Transverse colon (tissue), 4 donors: ENCODE results near the gene TUBB4A. TPM values are rescaled to one million over a fixed set of nuclear protein-coding genes. Genes with fewer than 3 reads are reported as not detected.

Source experiments
- DNase-seq: peaks from one replicate; pipeline ENCODE4 v3.0.0-alpha.2; 2019
- H3K27ac ChIP-seq, 4 donors: fragments of 200-600 bp; sonication (generic); 2 replicates each; pipeline ENCODE4 v1.5.1; 2016 to 2018; ENCODE audit warnings: inconsistent platforms in 4 of 4
- H3K27me3 ChIP-seq: fragments of 200-600 bp; sonication (generic); 2 replicates; pipeline ENCODE4 v1.5.1; 2017; ENCODE audit warnings: inconsistent platforms
- H3K36me3 ChIP-seq, 4 donors: fragments of 200-600 bp; sonication (generic); 2 replicates each; pipeline ENCODE4 v1.5.1; 2017 to 2019; ENCODE audit warnings: inconsistent platforms in 4 of 4
- H3K4me1 ChIP-seq, 4 donors: fragments of 200-600 bp; sonication (generic); 2 replicates each; pipeline ENCODE4 v1.5.1; 2017 to 2020; ENCODE audit warnings: inconsistent platforms in 4 of 4
- H3K4me3 ChIP-seq, 4 donors: fragments of 200-600 bp; sonication (generic); 1 replicate in 1 of 4; 2 replicates in 3 of 4; pipeline versions ENCODE4 v1.5.1 to v1.6.1; 2017 to 2019; ENCODE audit warnings: inconsistent platforms in 4 of 4
- H3K9me3 ChIP-seq, 2 donors: fragments of 200-600 bp; sonication (generic); 2 replicates each; pipeline ENCODE4 v1.5.1; 2017 to 2019; ENCODE audit warnings: inconsistent platforms in 2 of 2
- CTCF ChIP-seq, 5 experiments: fragments of 200-600 bp in 3 of 5; fragments of 450-650 bp in 2 of 5; sonication (generic) in 3 of 5; IDR thresholded peaks; 1 replicate in 2 of 5; 2 replicates in 3 of 5; pipeline ENCODE4 v1.5.1; 2016 to 2017; ENCODE audit warnings: antibody characterized with exemption in 5 of 5, inconsistent platforms in 3 of 5, mild to moderate bottlenecking in 2 of 5, moderate library complexity in 1 of 5
- EP300 ChIP-seq: sonication (generic); formaldehyde crosslinking; IDR thresholded peaks from one replicate; pipeline ENCODE4 v1.6.1; 2017; ENCODE audit warnings: antibody characterized with exemption, low read depth
- POLR2A ChIP-seq: fragments of 450-650 bp; IDR thresholded peaks from one replicate; pipeline ENCODE4 v1.6.1; 2016; ENCODE audit warnings: antibody characterized with exemption, mild to moderate bottlenecking, moderate library complexity
- POLR2AphosphoS5 ChIP-seq, 3 donors: sonication (generic); formaldehyde crosslinking; IDR thresholded peaks; one replicate each; pipeline ENCODE4 v1.6.1; 2016; ENCODE audit warnings: antibody characterized with exemption in 3 of 3
- WGBS, 2 donors: methylation state at CpG; one replicate each; pipeline ENCODE4 v1.1.5; 2018; ENCODE audit warnings: low coverage in 1 of 2; 5-methylcytosine and 5-hydroxymethylcytosine counted together
- in situ Hi-C, 4 donors: fragments of 200-750 bp; cut with MboI; loops; one replicate each; pipeline versions ENCODE4 v1.15.0 to v1.15.1; 2017; ENCODE audit warnings: low sequenced_read_pairs in 3 of 4, low pct_ligation_motif_present in 1 of 4, low pct_unique_long_range_greater_than_20kb in 1 of 4
- intact Hi-C: fragments of 100-400 bp; cut with DNase I; formaldehyde crosslinking; loops from one replicate; pipeline ENCODE4 v1.15.1; 2023; ENCODE audit warnings: low total_unique reads
- total RNA-seq, 4 donors: library from RNA; depleted of rRNA; stranded (reverse); fragments of >200 nt; gene quantifications; one replicate each; pipeline ENCODE4 v1.1.0, GENCODE V29; 2016

The TUBB4A gene
- total RNA-seq, 4 donors from 2014 or later, result 0.60 to 1.3 (median 1.1) TPM; not detected in 1

GRCh38 chr19:6452223-6452614 is 49.9 kb downstream of the TUBB4A start:
- Histone ChIP-seq H3K4me1 (no peaks in the 10 kb centered on the region), H3K36me3 (peaks cover 0 to 28% (median 7%) of the 10 kb centered on the region in 4 donors), H3K4me3 (no peak overlapping the region), H3K27me3 (no peaks in the 10 kb centered on the region), H3K9me3 (no peaks in the 10 kb centered on the region), H3K27ac (no peak overlapping the region)
- in situ Hi-C loops (no loop called here), intact Hi-C loops (no loop called here)
- TF ChIP-seq POLR2A (no peak), POLR2AphosphoS5 (IDR thresholded peaks at IDR 0.05) (no peak)
- WGBS, 2 donors, result 94 to 100% methylated on average over 1 to 19 of the region's 19 CpGs
- DNase-seq, result no peak

- 90 to 93% methylated on average over 6 to 7 of the region's 7 CpGs for WGBS, 2 donors
- intact Hi-C loops, result no loop called here
- Histone ChIP-seq H3K27me3 (no peaks in the 10 kb centered on the region), H3K27ac (no peak overlapping the region), H3K9me3 (no peaks in the 10 kb centered on the region), H3K36me3 (peaks cover 0 to 28% (median 7%) of the 10 kb centered on the region in 4 donors), H3K4me3 (no peak overlapping the region), H3K4me1 (no peaks in the 10 kb centered on the region)
- TF ChIP-seq EP300, result no peak
- no peak for TF ChIP-seq POLR2A
- TF ChIP-seq POLR2AphosphoS5 (IDR thresholded peaks at IDR 0.05), result no peak
- no peak for TF ChIP-seq CTCF (IDR thresholded peaks at IDR 0.05)
- no peak for DNase-seq
- in situ Hi-C loops, result no loop called here
Observed at GRCh38 chr19:6451583-6452222, 50.4 kb downstream of the TUBB4A start.

GRCh38 chr19:6450166-6450565 is 51.9 kb downstream of the TUBB4A start:
- WGBS, 2 donors, result 94 to 99% methylated on average over 4 to 5 of the region's 5 CpGs
- H3K36me3 ChIP-seq, result peaks cover 0 to 33% (median 7%) of the 10 kb centered on the region in 4 donors
- H3K4me1 ChIP-seq, result no peaks in the 10 kb centered on the region

GRCh38 chr19:6448045-6448444 is 54.1 kb downstream of the TUBB4A start:
- in situ Hi-C loops (no loop called here), intact Hi-C loops (no loop called here)
- WGBS, 2 donors, result 89 to 100% methylated on average over 2 to 3 of the region's 3 CpGs
- no peak for TF ChIP-seq EP300
- TF ChIP-seq POLR2A, result no peak
- no peak for TF ChIP-seq POLR2AphosphoS5 (IDR thresholded peaks at IDR 0.05)
- no peak for TF ChIP-seq CTCF (IDR thresholded peaks at IDR 0.05)
- Histone ChIP-seq H3K27me3 (no peaks in the 10 kb centered on the region), H3K27ac (no peak overlapping the region), H3K36me3 (peaks cover 0 to 21% (median 0%) of the 10 kb centered on the region in 4 donors), H3K4me3 (no peak overlapping the region), H3K9me3 (no peaks in the 10 kb centered on the region), H3K4me1 (no peaks in the 10 kb centered on the region)
- no peak for DNase-seq

More at GRCh38 chr19:6450166-6450565, 51.9 kb downstream of the TUBB4A start:
- Histone ChIP-seq H3K27me3 (no peaks in the 10 kb centered on the region), H3K9me3 (no peaks in the 10 kb centered on the region), H3K27ac (no peak overlapping the region), H3K4me3 (no peak overlapping the region)
- in situ Hi-C loops, result no loop called here
- intact Hi-C loops, result no loop called here
- DNase-seq, result no peak
- TF ChIP-seq EP300, result no peak
- no peak for TF ChIP-seq POLR2A
- TF ChIP-seq POLR2AphosphoS5 (IDR thresholded peaks at IDR 0.05), result no peak
- TF ChIP-seq CTCF (IDR thresholded peaks at IDR 0.05), result no peak

- 98% methylated on average over 3 of the region's 3 CpGs; no CpG with 5 or more reads in 1 of the 2 donors for WGBS, 2 donors
- Histone ChIP-seq H3K27me3 (no peaks in the 10 kb centered on the region), H3K4me3 (no peak overlapping the region), H3K4me1 (no peaks in the 10 kb centered on the region), H3K36me3 (peaks cover 0 to 15% (median 0%) of the 10 kb centered on the region in 4 donors), H3K27ac (no peak overlapping the region), H3K9me3 (no peaks in the 10 kb centered on the region)
- intact Hi-C loops, result no loop called here
- in situ Hi-C loops, result no loop called here
- no peak for DNase-seq
- TF ChIP-seq POLR2AphosphoS5 (IDR thresholded peaks at IDR 0.05) (no peak), EP300 (no peak), POLR2A (no peak), CTCF (IDR thresholded peaks at IDR 0.05) (no peak)
Observed at GRCh38 chr19:6446452-6446851, 55.7 kb downstream of the TUBB4A start.
